Stimulated activated CD4-positive, alpha-beta T cell treated with anti-CD3 and anti-CD28 coated beads, TNF-alpha, amount 100 ng/mL, for 4 hours (primary cell): ENCODE data around the gene PRDM15.

Source experiments
- DNase-seq, 3 experiments: peaks; one replicate each; pipeline ENCODE4 v3.0.0-alpha.2; 2020; ENCODE audit warnings: low read depth in 3 of 3

PRDM15 gene

GRCh38 chr21:41887667-41888066 is 8.5 kb upstream of the PRDM15 start:
- DNase-seq = no peak

- no peak for DNase-seq
Observed at GRCh38 chr21:41886328-41886727, 7.2 kb upstream of the PRDM15 start.

- no peak for DNase-seq
Observed at GRCh38 chr21:41885341-41886024, 6.3 kb upstream of the PRDM15 start.

GRCh38 chr21:41884501-41885030 is 5.4 kb upstream of the PRDM15 start:
- no peak for DNase-seq

- DNase-seq = no peak
Observed at GRCh38 chr21:41883582-41883981, 4.4 kb upstream of the PRDM15 start.

- no peak for DNase-seq
Observed at GRCh38 chr21:41881051-41881450, 1.9 kb upstream of the PRDM15 start.

- DNase-seq = no peak
Observed at GRCh38 chr21:41880153-41880552, 1.0 kb upstream of the PRDM15 start.

- peak; percentile 56 to 68 (median 61) for DNase-seq
Observed at GRCh38 chr21:41878831-41879189, 334 bp downstream of the PRDM15 start.

- DNase-seq = peak in 2 of 3 experiments; percentile 22 to 26
Observed at GRCh38 chr21:41877901-41878830, 978 bp downstream of the PRDM15 start.

- no peak for DNase-seq
Observed at GRCh38 chr21:41876928-41877652, 2.1 kb downstream of the PRDM15 start.

GRCh38 chr21:41876396-41876795 is 2.7 kb downstream of the PRDM15 start:
- no peak for DNase-seq

GRCh38 chr21:41875086-41875485 is 4.1 kb downstream of the PRDM15 start:
- DNase-seq = no peak

- no peak for DNase-seq
Observed at GRCh38 chr21:41874611-41875010, 4.5 kb downstream of the PRDM15 start.

GRCh38 chr21:41873426-41873825 is 5.7 kb downstream of the PRDM15 start:
- DNase-seq = no peak

- no peak for DNase-seq
Observed at GRCh38 chr21:41873005-41873404, 6.1 kb downstream of the PRDM15 start.

GRCh38 chr21:41871293-41872030 is 7.7 kb downstream of the PRDM15 start:
- DNase-seq = no peak

- DNase-seq = no peak
Observed at GRCh38 chr21:41869771-41870170, 9.4 kb downstream of the PRDM15 start.

- DNase-seq = no peak
Observed at GRCh38 chr21:41868062-41868710, 11.0 kb downstream of the PRDM15 start.

GRCh38 chr21:41867313-41867712 is 11.8 kb downstream of the PRDM15 start:
- DNase-seq = no peak

- no peak for DNase-seq
Observed at GRCh38 chr21:41866274-41866809, 12.8 kb downstream of the PRDM15 start.
